ENCODE data around the gene OR3A3.

OR3A3 gene

DNA sequence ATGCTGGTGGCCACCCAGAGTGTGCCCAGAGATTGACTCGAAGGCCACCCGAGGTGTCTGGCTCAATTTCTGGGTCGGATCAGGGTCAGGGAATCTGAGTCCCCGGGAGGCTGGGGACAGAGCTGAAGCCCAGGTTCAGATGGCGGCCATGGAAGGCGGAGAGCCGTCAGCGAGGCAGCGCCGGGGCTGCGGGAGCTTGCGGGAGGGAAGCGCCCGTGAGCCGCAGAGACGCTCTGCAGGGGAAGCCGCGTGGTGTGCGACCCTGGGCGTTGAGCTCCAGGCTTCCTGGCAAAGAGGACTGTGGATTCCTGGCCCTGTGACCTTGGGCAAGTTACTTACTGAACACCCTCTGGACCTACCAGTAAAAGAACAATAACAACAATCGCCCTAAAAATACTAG lies 61.0 kb downstream of the OR3A3 start:
- DNase-seq (ENCODE audit: low spot score) = no peak

Measured in SW480 (cell line).